OCI-LY3 (cell line): Measurements from ENCODE around the gene CAMK2A.

ENCODE experiments used
- H2AFZ ChIP-seq: fragments of 200-600, 300-600 bp; shearing (Covaris generic); 2 replicates; pipeline ENCODE4 v1.6.0; 2014; ENCODE audit warnings: antibody characterized with exemption, low read depth, low read length
- H3K27ac ChIP-seq: fragments of 200-600, 300-600 bp; sonication (generic); 2 replicates; pipeline ENCODE4 v1.5.1; 2014; ENCODE audit warnings: mild to moderate bottlenecking, low read length, moderate library complexity, mixed read lengths
- H3K27me3 ChIP-seq: fragments of 200-600, 300-600 bp; sonication (generic); 2 replicates; pipeline ENCODE4 v1.6.1; 2014; ENCODE audit warnings: low read depth, low read length, mixed read lengths
- H3K36me3 ChIP-seq: fragments of 200-600, 300-600 bp; sonication (generic); replicated peaks from 2 replicates; pipeline ENCODE3; 2014; ENCODE audit warnings: low read depth, low read length, mixed read lengths
- H3K4me1 ChIP-seq: fragments of 300-600, 200-600 bp; sonication (generic); 2 replicates; pipeline ENCODE4 v1.6.1; 2014; ENCODE audit warnings: low read length, mixed read lengths
- H3K4me2 ChIP-seq: fragments of 200-600, 300-600 bp; sonication (generic); 2 replicates; pipeline ENCODE4 v1.6.1; 2014; ENCODE audit warnings: low read length, mixed read lengths
- H3K4me3 ChIP-seq: fragments of 300-600, 200-600 bp; sonication (generic); 2 replicates; pipeline ENCODE4 v1.5.1; 2014; ENCODE audit warnings: antibody characterized with exemption, mild to moderate bottlenecking, low read length, moderate library complexity
- H3K79me2 ChIP-seq: fragments of 300-600, 200-600 bp; shearing (Covaris generic); 2 replicates; pipeline ENCODE4 v1.6.1; 2014; ENCODE audit warnings: mild to moderate bottlenecking, low read length, mixed read lengths
- H3K9ac ChIP-seq: fragments of 300-600, 200-600 bp; shearing (Covaris generic); 2 replicates; pipeline ENCODE4 v1.6.0; 2014; ENCODE audit warnings: mild to moderate bottlenecking, low read length, moderate library complexity
- H3K9me3 ChIP-seq: fragments of 200-600, 300-600 bp; shearing (Covaris generic); 2 replicates; pipeline ENCODE4 v1.6.1; 2014; ENCODE audit warnings: low read length, mixed read lengths; ENCODE audit not compliant: insufficient read depth
- H4K20me1 ChIP-seq: fragments of 200-600, 300-600 bp; sonication (generic); 2 replicates; pipeline ENCODE4 v1.6.1; 2016; ENCODE audit warnings: low read length, mixed read lengths; ENCODE audit not compliant: insufficient read depth
- CTCF ChIP-seq: fragments of 200-600, 300-600 bp; sonication (generic); IDR thresholded peaks from 2 replicates; pipeline ENCODE4 v1.5.1; 2014; ENCODE audit warnings: antibody characterized with exemption, low read length, low read depth
- EZH2phosphoT487 ChIP-seq: fragments of 200-600 bp; shearing (Covaris generic); IDR thresholded peaks from 2 replicates; pipeline ENCODE4 v1.6.1; 2018; ENCODE audit warnings: antibody characterized with exemption, mixed run types, low read depth

CAMK2A gene

GRCh38 chr5:150208187-150209098 is 81.1 kb downstream of the CAMK2A start:
- no peak for TF ChIP-seq CTCF
- TF ChIP-seq EZH2phosphoT487: no peak
- Histone ChIP-seq H3K4me3 (no peak overlapping the region), H3K9ac (no peak overlapping the region), H3K4me1 (no peaks in the 10 kb centered on the region), H2AFZ (no peak overlapping the region), H3K27ac (no peak overlapping the region), H4K20me1 (no peaks in the 10 kb centered on the region), H3K9me3 (no peaks in the 10 kb centered on the region), H3K79me2 (no peaks in the 10 kb centered on the region), H3K36me3 (no peaks in the 10 kb centered on the region), H3K4me2 (no peak overlapping the region), H3K27me3 (no peaks in the 10 kb centered on the region)

GRCh38 chr5:150206779-150207115 is 82.8 kb downstream of the CAMK2A start:
- Histone ChIP-seq H3K9me3 (no peaks in the 10 kb centered on the region), H3K4me3 (no peak overlapping the region), H3K27ac (no peak overlapping the region), H3K36me3 (no peaks in the 10 kb centered on the region), H2AFZ (no peak overlapping the region), H3K9ac (no peak overlapping the region), H3K4me1 (no peaks in the 10 kb centered on the region), H4K20me1 (no peaks in the 10 kb centered on the region), H3K4me2 (no peak overlapping the region), H3K79me2 (no peaks in the 10 kb centered on the region), H3K27me3 (no peaks in the 10 kb centered on the region)
- TF ChIP-seq CTCF (no peak), EZH2phosphoT487 (no peak)

GRCh38 chr5:150206098-150206778 is 83.3 kb downstream of the CAMK2A start:
- Histone ChIP-seq H3K36me3 (no peaks in the 10 kb centered on the region), H3K9me3 (no peaks in the 10 kb centered on the region), H3K27me3 (no peaks in the 10 kb centered on the region), H2AFZ (no peak overlapping the region), H3K27ac (no peak overlapping the region), H3K4me2 (no peak overlapping the region), H4K20me1 (no peaks in the 10 kb centered on the region), H3K79me2 (no peaks in the 10 kb centered on the region), H3K4me1 (no peaks in the 10 kb centered on the region), H3K4me3 (no peak overlapping the region), H3K9ac (no peak overlapping the region)
- TF ChIP-seq EZH2phosphoT487 (no peak), CTCF (no peak)

- Histone ChIP-seq H3K27ac (no peak overlapping the region), H3K9ac (no peak overlapping the region), H3K79me2 (no peaks in the 10 kb centered on the region), H3K9me3 (no peaks in the 10 kb centered on the region), H3K4me2 (no peak overlapping the region), H3K27me3 (peaks cover 4% of the 10 kb centered on the region; the same call in 1 of the 2 replicates), H3K4me1 (no peaks in the 10 kb centered on the region), H4K20me1 (no peaks in the 10 kb centered on the region), H2AFZ (no peak overlapping the region), H3K4me3 (no peak overlapping the region), H3K36me3 (no peaks in the 10 kb centered on the region)
- no peak for TF ChIP-seq EZH2phosphoT487
- TF ChIP-seq CTCF: no peak
Observed at GRCh38 chr5:150204590-150204960, 85.0 kb downstream of the CAMK2A start.
